ENCODE data around the gene UBE2J2. TPM values are rescaled to one million over a fixed set of nuclear protein-coding genes. Genes with fewer than 3 reads are reported as not detected.

The UBE2J2 gene
- total RNA-seq, 1 donor from 2014 or later: 65.1 TPM

GRCh38 chr1:1290238-1290731 is 16.6 kb upstream of the UBE2J2 start:
- Histone ChIP-seq H3K36me3 (ENCODE audit: control insufficient read depth, insufficient read depth, low read length) (no peaks in the 10 kb centered on the region), H3K27me3 (ENCODE audit: control insufficient read depth, insufficient read depth, low read length) (peaks cover 28% of the 10 kb centered on the region), H3K4me3 (ENCODE audit: low read depth, low read length) (no peak overlapping the region)
- peak; percentile 78 for TF ChIP-seq CTCF (IDR thresholded peaks at IDR 0.05; ENCODE audit: insufficient read depth, low read length, poor library complexity, severe bottlenecking)
- DNase-seq (ENCODE audit: low read depth): no peak

- DNase-seq (ENCODE audit: low read depth): no peak
- peaks cover 30% of the 10 kb centered on the region for H3K27me3 ChIP-seq (ENCODE audit: control insufficient read depth, insufficient read depth, low read length)
- no peaks in the 10 kb centered on the region for H3K36me3 ChIP-seq (ENCODE audit: control insufficient read depth, insufficient read depth, low read length)
- no peak overlapping the region for H3K4me3 ChIP-seq (ENCODE audit: low read depth, low read length)
- no peak for TF ChIP-seq CTCF (IDR thresholded peaks at IDR 0.05; ENCODE audit: insufficient read depth, low read length, poor library complexity, severe bottlenecking)
Measured at GRCh38 chr1:1287288-1288110, 13.8 kb upstream of the UBE2J2 start.

DNA sequence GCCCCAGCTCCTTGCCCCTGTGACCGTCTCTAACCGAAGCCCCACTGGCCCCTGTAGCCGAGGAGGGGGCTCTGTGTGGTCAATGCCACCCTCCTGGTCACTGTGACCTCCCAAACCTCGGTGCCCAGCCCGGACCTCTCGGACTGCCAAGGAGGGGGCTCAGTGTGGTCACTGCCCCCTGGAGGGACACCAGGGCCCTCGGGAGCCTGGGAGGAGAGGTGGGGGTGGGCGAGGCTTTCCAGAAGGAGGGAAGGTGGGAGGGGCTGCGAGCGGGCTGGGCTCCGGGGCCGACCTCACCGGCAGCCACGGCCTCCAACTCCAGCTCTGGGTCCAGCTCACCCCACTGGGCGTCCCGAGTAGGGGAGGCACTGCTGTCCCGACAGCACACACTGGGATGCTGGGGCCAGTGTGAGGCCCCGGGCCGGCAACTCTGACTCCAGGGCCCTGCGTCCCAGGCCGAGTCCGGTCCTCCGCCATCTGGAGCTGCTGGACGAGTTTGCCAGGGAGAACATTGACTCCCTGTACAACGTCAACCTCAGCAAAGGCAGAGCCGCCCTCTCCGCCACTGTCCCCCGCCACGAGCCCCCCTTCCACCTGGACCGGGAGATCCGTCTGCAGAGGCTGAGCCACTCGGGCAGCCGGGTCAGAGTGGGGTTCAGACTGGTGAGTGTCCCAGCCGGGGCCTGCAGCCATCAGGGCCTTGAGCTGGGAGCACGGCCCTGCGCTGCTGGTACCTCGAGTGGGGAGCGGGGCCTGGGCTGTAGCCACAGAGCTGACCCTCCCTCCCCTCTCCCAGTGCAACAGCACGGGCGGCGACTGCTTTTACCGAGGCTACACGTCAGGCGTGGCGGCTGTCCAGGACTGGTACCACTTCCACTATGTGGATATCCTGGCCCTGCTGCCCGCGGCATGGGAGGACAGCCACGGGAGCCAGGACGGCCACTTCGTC is 12.9 kb upstream of the UBE2J2 start:
- H3K27me3 ChIP-seq (ENCODE audit: control insufficient read depth, insufficient read depth, low read length): peaks cover 30% of the 10 kb centered on the region
- DNase-seq (ENCODE audit: low read depth): no peak
- H3K36me3 ChIP-seq (ENCODE audit: control insufficient read depth, insufficient read depth, low read length): no peaks in the 10 kb centered on the region
- no peak for TF ChIP-seq CTCF (IDR thresholded peaks at IDR 0.05; ENCODE audit: insufficient read depth, low read length, poor library complexity, severe bottlenecking)
- no peak overlapping the region for H3K4me3 ChIP-seq (ENCODE audit: low read depth, low read length)

DNA sequence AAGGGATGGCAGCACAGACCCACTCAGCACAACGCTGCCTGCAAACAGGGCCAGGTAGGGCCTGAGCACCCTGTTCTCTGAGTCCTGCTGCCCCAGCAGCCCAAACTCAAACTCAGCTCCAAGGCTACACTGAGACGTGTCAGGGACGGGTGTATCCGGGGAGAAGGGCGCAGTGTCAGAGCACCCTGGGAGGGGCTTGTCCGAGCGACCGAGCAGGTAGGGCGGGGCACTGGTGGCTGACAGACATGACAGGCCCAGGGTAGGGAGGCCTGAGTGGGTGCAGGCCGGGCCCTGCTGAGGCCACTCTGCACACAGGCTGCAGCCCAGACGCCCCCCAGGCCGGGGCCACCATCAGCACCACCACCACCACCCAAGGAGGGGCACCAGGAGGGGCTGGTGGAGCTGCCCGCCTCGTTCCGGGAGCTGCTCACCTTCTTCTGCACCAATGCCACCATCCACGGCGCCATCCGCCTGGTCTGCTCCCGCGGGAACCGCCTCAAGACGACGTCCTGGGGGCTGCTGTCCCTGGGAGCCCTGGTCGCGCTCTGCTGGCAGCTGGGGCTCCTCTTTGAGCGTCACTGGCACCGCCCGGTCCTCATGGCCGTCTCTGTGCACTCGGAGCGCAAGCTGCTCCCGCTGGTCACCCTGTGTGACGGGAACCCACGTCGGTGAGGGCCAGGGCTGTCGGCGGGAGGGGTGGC is 12.1 kb upstream of the UBE2J2 start:
- Histone ChIP-seq H3K4me3 (ENCODE audit: low read depth, low read length) (no peak overlapping the region), H3K36me3 (ENCODE audit: control insufficient read depth, insufficient read depth, low read length) (no peaks in the 10 kb centered on the region), H3K27me3 (ENCODE audit: control insufficient read depth, insufficient read depth, low read length) (peaks cover 25% of the 10 kb centered on the region)
- DNase-seq (ENCODE audit: low read depth): no peak
- TF ChIP-seq CTCF (IDR thresholded peaks at IDR 0.05; ENCODE audit: insufficient read depth, low read length, poor library complexity, severe bottlenecking): no peak

DNA sequence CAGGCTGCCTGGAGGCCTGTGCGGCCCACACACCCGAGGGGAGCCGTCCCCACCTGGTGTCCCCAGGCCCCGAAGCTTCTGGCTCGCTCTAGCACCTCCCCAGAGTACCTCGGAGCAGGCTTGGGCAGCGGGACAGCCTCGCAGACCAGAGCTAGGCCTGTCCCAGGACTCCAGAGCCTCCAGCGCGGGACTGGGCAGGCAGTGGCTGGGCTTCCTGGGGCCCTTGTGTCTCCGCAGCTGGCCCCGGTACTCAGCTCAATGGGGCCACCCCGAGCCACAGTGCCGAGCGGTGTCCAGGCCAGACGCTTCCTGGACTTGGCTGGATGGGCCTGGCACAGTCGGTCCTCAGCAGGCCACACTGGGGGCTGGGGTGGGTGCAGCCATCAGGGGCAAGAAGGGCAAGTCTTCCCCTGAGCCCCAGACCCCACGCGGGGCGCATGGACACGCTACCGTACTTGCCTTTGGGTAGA is 11.5 kb upstream of the UBE2J2 start:
- Histone ChIP-seq H3K36me3 (ENCODE audit: control insufficient read depth, insufficient read depth, low read length) (no peaks in the 10 kb centered on the region), H3K27me3 (ENCODE audit: control insufficient read depth, insufficient read depth, low read length) (peaks cover 25% of the 10 kb centered on the region), H3K4me3 (ENCODE audit: low read depth, low read length) (no peak overlapping the region)
- TF ChIP-seq CTCF (IDR thresholded peaks at IDR 0.05; ENCODE audit: insufficient read depth, low read length, poor library complexity, severe bottlenecking): no peak
- no peak for DNase-seq (ENCODE audit: low read depth)

Measured in kidney epithelial cell (primary cell).